CD4-positive, alpha-beta T cell treated with Interleukin-21 for 1 hour (primary cell): ENCODE data around the gene EVA1B.

Experiments used
- DNase-seq: peaks from one replicate; pipeline ENCODE4 v3.0.0-alpha.2; 2020

The EVA1B gene

GRCh38 chr1:36345353-36345752, 21.9 kb upstream of the EVA1B start:
- no peak for DNase-seq

- DNase-seq: no peak
These were observed 20.9 kb upstream of the EVA1B start for GRCh38 chr1:36344395-36344680.

- no peak for DNase-seq
These were observed 20.4 kb upstream of the EVA1B start for GRCh38 chr1:36343651-36344394.

- peak; percentile 64 for DNase-seq
These were observed 19.2 kb upstream of the EVA1B start for GRCh38 chr1:36342426-36343185.

GRCh38 chr1:36341626-36342320, 18.3 kb upstream of the EVA1B start:
- no peak for DNase-seq

GRCh38 chr1:36339615-36340014, 16.2 kb upstream of the EVA1B start:
- DNase-seq: no peak

GRCh38 chr1:36339215-36339614, 15.8 kb upstream of the EVA1B start:
- no peak for DNase-seq

GRCh38 chr1:36337830-36338229, 14.4 kb upstream of the EVA1B start:
- DNase-seq: no peak

GRCh38 chr1:36330940-36331339, 7.5 kb upstream of the EVA1B start:
- DNase-seq: no peak

GRCh38 chr1:36329817-36330216, 6.4 kb upstream of the EVA1B start:
- no peak for DNase-seq

GRCh38 chr1:36328713-36329112, 5.3 kb upstream of the EVA1B start:
- DNase-seq: no peak

- no peak for DNase-seq
These were observed 4.6 kb upstream of the EVA1B start for GRCh38 chr1:36328088-36328480.

- DNase-seq: no peak
These were observed 4.1 kb upstream of the EVA1B start for GRCh38 chr1:36327421-36328087.

GRCh38 chr1:36326499-36326898, 3.1 kb upstream of the EVA1B start:
- DNase-seq: no peak

- no peak for DNase-seq
These were observed 883 bp upstream of the EVA1B start for GRCh38 chr1:36324353-36324703.

GRCh38 chr1:36322786-36323635, 434 bp downstream of the EVA1B start:
- DNase-seq: peak; percentile 45

- no peak for DNase-seq
These were observed 1.2 kb downstream of the EVA1B start for GRCh38 chr1:36322041-36322785.

GRCh38 chr1:36321119-36321951, 2.1 kb downstream of the EVA1B start:
- DNase-seq: peak; percentile 39

GRCh38 chr1:36320767-36321118, 2.7 kb downstream of the EVA1B start:
- DNase-seq: no peak

- no peak for DNase-seq
These were observed 3.1 kb downstream of the EVA1B start for GRCh38 chr1:36320291-36320761.

GRCh38 chr1:36309397-36309796, 14.0 kb downstream of the EVA1B start:
- no peak for DNase-seq
